ENCODE measurements around the gene GNAS.
"Not testable (repeated sequence)": the region's sequence is repeated elsewhere in the genome, so short reads cannot be mapped to it uniquely, and the experiment has no call there.

GNAS gene

GRCh38 chr20:58941471-58941870 lies 89.0 kb downstream of the GNAS start:
- no peak for DNase-seq

- DNase-seq = no peak
Observed at GRCh38 chr20:58942549-58942948, 90.0 kb downstream of the GNAS start.

GRCh38 chr20:58944610-58945009 lies 92.1 kb downstream of the GNAS start:
- no peak for DNase-seq

- no peak for DNase-seq
Observed at GRCh38 chr20:58945965-58946631, 93.6 kb downstream of the GNAS start.

- not testable (repeated sequence) for DNase-seq
Observed at GRCh38 chr20:58947797-58948388, 95.4 kb downstream of the GNAS start.

GRCh38 chr20:58950603-58951002 lies 98.1 kb downstream of the GNAS start:
- no peak for DNase-seq

- no peak for DNase-seq
Observed at GRCh38 chr20:58953050-58953449, 100.5 kb downstream of the GNAS start.

GRCh38 chr20:58956078-58956477 lies 103.6 kb downstream of the GNAS start:
- no peak for DNase-seq

- no peak for DNase-seq
Observed at GRCh38 chr20:58959652-58960051, 107.1 kb downstream of the GNAS start.
